Keratinocyte (primary cell): ENCODE measurements around the gene REELD1. TPM values are rescaled to one million over a fixed set of nuclear protein-coding genes. Genes with fewer than 3 reads are reported as not detected.

Experiments
- DNase-seq: peaks from one replicate; pipeline ENCODE4 v3.0.0-alpha.2; 2011; ENCODE audit warnings: low read depth, missing footprints, low spot score
- FAIRE-seq: peaks from 2 replicates; lab custom pipeline; 2011; peaks lifted over from hg19 to GRCh38; lab: Jason Lieb, UNC
- H2AFZ ChIP-seq: 2 replicates; pipeline ENCODE4 v1.6.0; 2012; ENCODE audit warnings: low read length, control low read depth, inconsistent platforms; ENCODE audit not compliant: control insufficient read depth
- H3K27ac ChIP-seq: 2 replicates; pipeline ENCODE4 v1.5.1; 2011; ENCODE audit warnings: low read length; ENCODE audit not compliant: control insufficient read depth, insufficient read depth
- H3K27me3 ChIP-seq: 3 replicates; pipeline ENCODE4 v1.6.0; 2011; ENCODE audit warnings: low read length; ENCODE audit not compliant: control insufficient read depth, insufficient read depth; ENCODE audit errors: extremely low read depth
- H3K36me3 ChIP-seq, 2 experiments: 2 replicates in 1 of 2; 3 replicates in 1 of 2; pipeline ENCODE4 v1.5.1; 2011; ENCODE audit warnings: low read length in 2 of 2, mild to moderate bottlenecking in 1 of 2; ENCODE audit not compliant: control insufficient read depth in 2 of 2, insufficient read depth in 2 of 2; ENCODE audit errors: extremely low read depth in 1 of 2
- H3K4me1 ChIP-seq: 3 replicates; pipeline ENCODE4 v1.5.1; 2011; ENCODE audit warnings: low read length; ENCODE audit not compliant: control insufficient read depth, insufficient read depth; ENCODE audit errors: extremely low read depth
- H3K4me2 ChIP-seq: 3 replicates; pipeline ENCODE4 v1.6.0; 2011; ENCODE audit warnings: low read depth, low read length; ENCODE audit not compliant: control insufficient read depth, insufficient read depth; ENCODE audit errors: extremely low read depth
- H3K4me3 ChIP-seq, 3 experiments: fragments of 200-600 bp in 1 of 3; sonication (generic) in 1 of 3; 2 replicates in 2 of 3; 3 replicates in 1 of 3; pipeline ENCODE4 v1.5.1; 2011 to 2016; ENCODE audit warnings: low read length in 3 of 3, mild to moderate bottlenecking in 3 of 3, control low read depth in 2 of 3, inconsistent platforms in 1 of 3, low read depth in 1 of 3, mixed read lengths in 1 of 3, mixed run types in 1 of 3, moderate library complexity in 1 of 3; ENCODE audit not compliant: control insufficient read depth in 2 of 3, insufficient read depth in 2 of 3; ENCODE audit errors: extremely low read depth in 1 of 3
- H3K79me2 ChIP-seq: 2 replicates; pipeline ENCODE4 v1.6.0; 2012; ENCODE audit warnings: low read length; ENCODE audit not compliant: control insufficient read depth, insufficient read depth
- H3K9ac ChIP-seq: 3 replicates; pipeline ENCODE4 v1.6.0; 2011; ENCODE audit warnings: low read length; ENCODE audit not compliant: control insufficient read depth, insufficient read depth; ENCODE audit errors: extremely low read depth
- H3K9me1 ChIP-seq: 3 replicates; pipeline ENCODE4 v1.6.0; 2011; ENCODE audit warnings: low read length; ENCODE audit not compliant: control insufficient read depth, insufficient read depth; ENCODE audit errors: extremely low read depth
- H3K9me3 ChIP-seq: 2 replicates; pipeline ENCODE4 v1.5.1; 2012; ENCODE audit warnings: low read depth, low read length; ENCODE audit not compliant: control insufficient read depth
- H4K20me1 ChIP-seq: 3 replicates; pipeline ENCODE4 v1.6.0; 2011; ENCODE audit warnings: low read length; ENCODE audit not compliant: control insufficient read depth, insufficient read depth; ENCODE audit errors: extremely low read depth
- EZH2 ChIP-seq: IDR thresholded peaks from one replicate; pipeline ENCODE4 v1.6.1; 2012; ENCODE audit warnings: inconsistent platforms, mild to moderate bottlenecking, low read length, moderate library complexity
- dilution Hi-C: fragments of 300-500 bp; cut with MboI; formaldehyde crosslinking; loops from one replicate; pipeline ENCODE4 v1.7.0; 2020; ENCODE audit warnings: low sequenced_read_pairs; ENCODE audit not compliant: extremely low pct_ligation_motif_present
- polyA plus RNA-seq, 5 experiments: library from polyadenylated mRNA; depleted of rRNA in 3 of 5; stranded (reverse) in 3 of 5; stranded (forward) in 1 of 5; unstranded in 1 of 5; fragments of >200 nt; gene quantifications; 1 replicate in 1 of 5; 2 replicates in 3 of 5; 3 replicates in 1 of 5; pipeline versions ENCODE4 v1.2.1 to v1.2.3, GENCODE V29; 2011 to 2012; ENCODE audit warnings: missing spikeins in 2 of 5, low read depth in 1 of 5, low replicate concordance in 1 of 5
- TF ChIP-seq, protein P1 (sequence below), 3 experiments: IDR thresholded peaks in 1 of 3; conservative IDR thresholded peaks in 1 of 3; optimal IDR thresholded peaks in 1 of 3; 2 replicates in 2 of 3; 3 replicates in 1 of 3; pipeline versions ENCODE3 to v1.5.1; 2011; ENCODE audit warnings: low read length in 3 of 3, mild to moderate bottlenecking in 3 of 3, moderate library complexity in 2 of 3, control low read depth in 1 of 3, inconsistent platforms in 1 of 3; ENCODE audit not compliant: insufficient read depth in 2 of 3; ENCODE audit errors: extremely low read depth in 1 of 3

The REELD1 gene
- polyA plus RNA-seq, 1 donor (not counting 4 experiments of a cell fraction or from before 2014, with no cell fraction given), result not detected

DNA sequence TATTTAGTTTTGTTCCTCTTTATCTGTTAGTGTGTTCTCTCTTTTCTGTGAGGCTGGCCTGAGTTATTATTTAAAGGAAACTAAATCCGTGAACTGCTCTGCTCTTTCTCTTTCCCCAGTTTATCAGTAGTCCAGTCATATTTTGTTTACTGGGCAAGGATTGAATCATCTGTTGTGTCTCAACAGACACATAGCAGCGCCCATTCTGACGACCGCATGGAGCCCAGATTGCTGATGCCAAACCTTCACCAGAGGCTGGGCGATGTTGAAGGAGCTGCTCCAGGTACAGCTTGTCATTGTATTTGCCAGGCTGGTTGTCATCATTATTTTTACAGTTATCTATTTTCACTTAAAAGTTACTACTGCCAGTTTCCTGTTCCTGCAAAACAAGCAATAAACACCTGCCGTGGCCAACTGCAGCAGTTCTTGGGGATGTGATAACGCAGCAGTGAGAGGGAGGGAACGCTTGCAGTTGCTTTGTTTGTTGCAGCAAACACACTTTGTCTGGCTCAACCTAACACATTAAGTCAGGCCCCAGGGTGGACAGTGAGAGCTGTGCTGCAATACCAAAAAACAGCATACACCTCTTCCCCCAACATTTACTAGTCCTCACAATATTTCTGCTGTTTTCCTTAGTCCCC lies 10.1 kb downstream of the REELD1 start:
- no peaks in the 10 kb centered on the region for H3K27me3 ChIP-seq
- H3K9me1 ChIP-seq, result no peaks in the 10 kb centered on the region
- no peak for FAIRE-seq
- dilution Hi-C loops, result no loop called here
- H4K20me1 ChIP-seq, result no peaks in the 10 kb centered on the region
- no peaks in the 10 kb centered on the region for H3K4me1 ChIP-seq
- TF ChIP-seq, protein P1, sequence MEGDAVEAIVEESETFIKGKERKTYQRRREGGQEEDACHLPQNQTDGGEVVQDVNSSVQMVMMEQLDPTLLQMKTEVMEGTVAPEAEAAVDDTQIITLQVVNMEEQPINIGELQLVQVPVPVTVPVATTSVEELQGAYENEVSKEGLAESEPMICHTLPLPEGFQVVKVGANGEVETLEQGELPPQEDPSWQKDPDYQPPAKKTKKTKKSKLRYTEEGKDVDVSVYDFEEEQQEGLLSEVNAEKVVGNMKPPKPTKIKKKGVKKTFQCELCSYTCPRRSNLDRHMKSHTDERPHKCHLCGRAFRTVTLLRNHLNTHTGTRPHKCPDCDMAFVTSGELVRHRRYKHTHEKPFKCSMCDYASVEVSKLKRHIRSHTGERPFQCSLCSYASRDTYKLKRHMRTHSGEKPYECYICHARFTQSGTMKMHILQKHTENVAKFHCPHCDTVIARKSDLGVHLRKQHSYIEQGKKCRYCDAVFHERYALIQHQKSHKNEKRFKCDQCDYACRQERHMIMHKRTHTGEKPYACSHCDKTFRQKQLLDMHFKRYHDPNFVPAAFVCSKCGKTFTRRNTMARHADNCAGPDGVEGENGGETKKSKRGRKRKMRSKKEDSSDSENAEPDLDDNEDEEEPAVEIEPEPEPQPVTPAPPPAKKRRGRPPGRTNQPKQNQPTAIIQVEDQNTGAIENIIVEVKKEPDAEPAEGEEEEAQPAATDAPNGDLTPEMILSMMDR (optimal IDR thresholded peaks at IDR 0.05 in 1 of 3, IDR thresholded peaks at IDR 0.05 in 1 of 3, conservative IDR thresholded peaks at IDR 0.05 in 1 of 3; ENCODE audit: extremely low read depth in 1 of 3, insufficient read depth in 2 of 3, low read length in 3 of 3), result no peak
- no peak for TF ChIP-seq EZH2
- no peak overlapping the region for H3K4me2 ChIP-seq
- no peaks in the 10 kb centered on the region for H3K9me3 ChIP-seq
- no peaks in the 10 kb centered on the region for H3K79me2 ChIP-seq
- H3K36me3 ChIP-seq, result no peaks in the 10 kb centered on the region
- DNase-seq, result no peak
- H2AFZ ChIP-seq, result no peak overlapping the region
- H3K27ac ChIP-seq, result no peak overlapping the region
- H3K9ac ChIP-seq, result no peak overlapping the region
- H3K4me3 ChIP-seq, result no peak overlapping the region

DNA sequence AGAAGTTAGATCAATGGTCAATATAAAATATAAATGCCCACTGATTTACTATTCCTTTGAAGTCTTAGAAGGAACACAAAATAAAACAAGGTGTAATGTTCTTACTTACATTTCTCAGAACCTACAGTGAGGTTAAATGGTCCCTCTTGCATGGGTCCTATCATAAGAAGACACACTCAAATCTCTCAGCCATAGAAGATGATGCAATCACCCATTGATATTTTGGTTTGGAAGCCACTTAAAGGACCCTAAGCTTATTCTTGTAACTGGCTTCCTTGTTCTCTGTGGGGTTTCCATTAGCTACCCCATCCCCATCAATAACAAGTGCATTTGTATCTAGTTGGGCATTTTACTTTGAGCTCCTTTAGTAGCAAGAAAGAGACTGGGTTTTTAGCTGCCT lies 15.1 kb downstream of the REELD1 start:
- H3K9me1 ChIP-seq, result no peaks in the 10 kb centered on the region
- H3K4me1 ChIP-seq, result no peaks in the 10 kb centered on the region
- no peak overlapping the region for H3K4me2 ChIP-seq
- H3K79me2 ChIP-seq, result no peaks in the 10 kb centered on the region
- H3K27ac ChIP-seq, result no peak overlapping the region
- DNase-seq, result no peak
- no peak overlapping the region for H3K9ac ChIP-seq
- dilution Hi-C loops, result no loop called here
- H2AFZ ChIP-seq, result no peak overlapping the region
- H3K36me3 ChIP-seq, result no peaks in the 10 kb centered on the region
- H3K4me3 ChIP-seq, result no peak overlapping the region
- no peaks in the 10 kb centered on the region for H3K9me3 ChIP-seq
- no peak for FAIRE-seq
- no peaks in the 10 kb centered on the region for H4K20me1 ChIP-seq
- no peaks in the 10 kb centered on the region for H3K27me3 ChIP-seq
- TF ChIP-seq EZH2, result no peak
